Measurements from ENCODE around the gene HDAC3.

HDAC3 gene

DNA sequence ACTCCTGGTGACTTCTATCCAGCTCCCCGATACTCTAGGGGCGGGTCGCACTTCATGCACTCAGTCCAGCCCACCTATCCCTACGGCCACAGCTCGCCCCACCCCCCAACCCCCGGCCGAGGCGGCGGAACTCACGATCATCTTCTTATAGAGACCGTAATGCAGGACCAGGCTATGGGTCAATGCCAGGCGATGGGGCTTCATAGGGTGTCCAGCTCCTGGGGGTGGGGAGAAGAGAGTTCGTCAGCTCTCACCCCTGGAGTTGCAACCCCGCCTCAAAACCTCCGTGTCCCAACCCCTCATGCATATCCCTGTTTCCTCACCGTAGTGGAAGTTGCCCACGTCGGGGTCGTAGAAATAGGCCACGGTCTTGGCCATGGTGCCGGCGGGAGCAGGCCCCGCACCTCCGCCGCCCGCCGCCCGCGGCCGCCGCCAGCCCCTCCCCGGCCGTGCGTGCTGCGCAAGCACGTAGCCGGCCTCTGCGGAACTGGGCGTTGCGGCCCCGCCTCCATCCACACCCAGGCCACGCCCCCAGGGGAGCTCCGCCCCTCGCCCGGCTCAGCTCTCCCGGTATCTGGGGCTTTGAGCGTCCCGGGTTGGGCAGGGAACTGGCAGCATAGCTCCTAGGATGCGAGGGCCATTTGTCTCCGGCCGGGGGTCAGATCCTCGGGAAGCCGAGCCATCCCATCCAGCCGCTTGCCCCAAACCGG, at the start of gene HDAC3, which contains the start of gene RELL2:
HDAC3 (minus strand) TSS at position 437 of the 710 bp plus-strand sequence; CDS start at position 378, 59 bp downstream.
RELL2 (plus strand) TSS at position 585 of the 710 bp plus-strand sequence. CDS start 1,229 bp downstream, outside the sequence.
- DNase-seq (ENCODE audit: low read depth), result peak; percentile 66

DNA sequence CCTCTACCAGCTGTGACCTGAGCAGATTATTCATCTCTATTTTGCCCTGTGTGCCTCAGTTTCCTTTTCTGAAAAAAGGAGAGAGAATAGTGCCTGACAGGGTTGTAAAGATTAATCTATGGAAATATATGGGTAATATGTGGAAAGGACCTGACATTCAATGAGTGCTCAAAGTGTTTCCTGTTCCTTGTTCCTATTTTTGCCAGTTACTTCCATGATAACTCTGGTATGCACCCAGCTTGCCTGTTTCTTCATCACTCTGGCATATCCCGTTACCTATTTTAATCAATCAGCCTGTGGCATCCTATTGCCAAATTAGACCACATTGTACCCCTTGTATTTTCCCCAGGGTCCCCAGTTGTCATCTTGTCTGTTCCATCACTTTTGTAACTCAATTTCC, 48.9 kb upstream of the HDAC3 start:
- no peak for DNase-seq (ENCODE audit: low read depth)

DNA sequence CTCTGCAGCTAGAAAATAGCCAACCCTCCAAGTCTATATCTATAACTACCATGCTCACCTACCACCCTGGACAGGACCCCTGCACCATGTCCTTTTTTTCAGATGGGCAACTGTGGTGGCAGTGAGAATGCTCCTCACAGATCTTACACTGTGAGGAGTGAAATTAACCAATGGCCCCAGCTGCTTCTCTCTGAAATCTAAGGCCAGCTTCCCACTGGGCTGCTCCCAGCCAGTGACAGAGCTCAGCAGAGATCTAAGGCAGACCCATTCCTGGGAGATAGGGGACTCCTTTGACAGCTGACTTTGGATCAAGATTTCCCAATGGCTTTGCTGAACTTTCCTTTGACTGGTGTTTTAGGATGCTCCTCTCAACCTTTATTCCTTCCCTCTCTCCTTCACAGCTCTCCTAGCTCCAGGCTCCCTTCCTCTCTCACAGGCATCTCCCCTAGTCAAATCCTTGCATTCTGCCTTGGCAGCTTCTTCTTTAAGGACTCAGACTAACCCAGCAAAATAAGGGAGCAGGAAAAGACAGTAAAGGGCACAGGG, 47.0 kb upstream of the HDAC3 start:
- no peak for DNase-seq (ENCODE audit: low read depth)

DNA sequence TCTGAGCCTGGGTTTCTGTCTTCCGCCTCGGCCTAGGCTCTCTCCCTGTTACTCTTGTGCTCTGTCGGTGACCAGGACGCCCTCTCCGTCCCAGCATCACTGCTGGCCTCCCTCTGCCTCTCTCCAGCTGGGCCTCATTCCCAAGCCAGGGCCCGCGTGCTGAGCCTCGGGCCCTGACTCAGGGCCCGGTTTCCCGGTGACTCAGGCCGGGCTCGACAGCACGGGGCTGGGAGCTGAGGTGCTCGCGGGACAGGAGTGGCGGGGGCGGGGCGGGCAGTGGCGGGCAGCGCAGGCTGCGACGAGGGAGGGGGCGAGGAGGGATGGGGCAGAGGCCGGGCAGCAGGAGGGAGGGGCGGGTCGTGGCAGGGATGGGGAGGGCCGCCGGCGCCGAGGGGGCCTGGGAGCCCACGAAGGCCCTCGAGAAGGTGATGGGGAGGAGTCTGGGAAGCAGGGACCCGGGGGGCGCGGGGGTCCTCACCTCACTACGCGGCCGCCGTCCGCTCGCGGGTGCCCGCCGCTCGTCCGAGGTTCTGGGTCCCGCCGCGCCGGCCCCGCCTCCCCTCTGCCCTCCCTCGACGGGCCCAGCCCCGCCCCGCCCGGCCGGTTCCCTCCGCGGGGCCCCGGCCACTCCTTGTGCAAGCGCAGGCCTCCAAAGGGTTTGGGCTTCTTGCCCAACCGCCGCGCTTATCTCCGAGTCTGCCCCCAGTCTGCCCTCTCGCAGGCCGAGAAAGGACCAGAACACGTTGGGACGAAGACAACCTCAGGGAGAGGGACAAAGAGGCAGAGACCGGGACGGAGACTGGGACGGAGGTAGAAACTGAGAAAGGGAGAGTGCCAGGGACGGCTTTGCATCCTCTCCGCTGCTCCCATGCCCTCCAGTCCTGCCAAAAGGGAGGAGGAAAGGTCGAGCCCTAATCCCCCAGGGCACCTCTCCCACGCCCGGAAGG, 45.3 kb upstream of the HDAC3 start, which contains the start of gene ARAP3:
ARAP3 (minus strand) TSS at position 536 of the 947 bp plus-strand sequence. CDS start 1,744 bp downstream, outside the sequence.
- peak; percentile 63 for DNase-seq (ENCODE audit: low read depth)

DNA sequence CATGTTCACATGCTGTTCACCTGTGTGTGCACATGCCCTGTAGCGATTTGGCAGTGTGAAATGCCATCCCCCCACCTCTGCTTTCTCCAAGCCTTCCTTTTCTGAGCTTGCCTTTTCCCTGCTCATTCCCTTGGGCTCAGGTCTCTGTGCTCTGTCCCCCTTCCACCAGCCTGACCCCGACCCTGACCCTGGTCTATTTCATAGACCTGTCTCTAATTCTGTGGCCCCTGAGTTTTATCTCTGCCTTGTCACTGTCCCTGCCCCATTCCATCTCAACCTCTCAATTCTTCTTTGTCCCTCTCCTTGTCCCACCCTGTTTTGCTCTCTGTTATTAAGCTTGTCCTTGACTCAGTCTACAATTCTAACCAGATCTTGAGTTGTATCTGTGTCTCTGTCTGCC, 44.6 kb upstream of the HDAC3 start:
- no peak for DNase-seq (ENCODE audit: low read depth)

DNA sequence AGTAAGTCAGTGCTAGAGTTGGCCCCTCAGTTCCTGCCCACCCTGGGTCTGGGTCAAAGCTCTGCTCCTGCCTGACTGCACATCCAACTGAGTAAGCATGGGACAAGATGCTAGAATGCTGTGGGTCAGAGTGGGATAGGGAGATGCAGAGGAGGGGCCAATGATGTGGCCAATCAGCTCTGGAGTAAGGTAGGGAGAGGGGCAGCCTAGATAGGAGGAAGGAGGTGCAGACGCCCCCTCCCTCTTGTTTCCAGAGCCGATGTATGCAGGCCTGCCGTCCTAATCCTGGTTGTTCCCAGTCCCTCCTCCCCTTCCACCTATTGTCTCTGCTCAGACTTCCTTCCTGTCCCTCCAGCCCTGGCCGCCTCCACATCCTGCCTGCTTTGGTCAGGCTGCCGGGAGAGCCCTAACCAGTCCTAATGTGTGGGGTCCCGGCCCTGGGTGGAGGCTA, 44.1 kb upstream of the HDAC3 start:
- no peak for DNase-seq (ENCODE audit: low read depth)

DNA sequence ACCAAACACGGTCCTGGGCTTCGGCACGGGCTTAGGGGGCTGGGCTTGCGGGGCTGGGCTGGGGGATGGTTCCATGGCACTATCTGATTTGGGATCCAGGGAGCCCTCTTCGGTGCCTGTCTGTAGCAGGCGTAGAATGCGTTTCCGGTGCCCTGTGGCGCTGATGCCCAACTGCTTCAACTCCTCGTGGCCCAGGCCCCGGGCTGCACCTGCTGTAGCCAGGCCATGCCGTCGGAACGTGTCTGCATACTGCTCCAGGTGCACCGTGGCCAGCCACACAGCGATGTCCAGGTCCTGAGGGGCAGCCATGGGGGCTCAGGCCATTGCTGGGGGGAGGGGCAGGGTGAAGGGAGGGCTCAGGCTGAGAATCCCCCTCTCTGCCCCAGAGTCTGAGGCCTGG, 43.5 kb upstream of the HDAC3 start:
- DNase-seq (ENCODE audit: low read depth), result no peak

DNA sequence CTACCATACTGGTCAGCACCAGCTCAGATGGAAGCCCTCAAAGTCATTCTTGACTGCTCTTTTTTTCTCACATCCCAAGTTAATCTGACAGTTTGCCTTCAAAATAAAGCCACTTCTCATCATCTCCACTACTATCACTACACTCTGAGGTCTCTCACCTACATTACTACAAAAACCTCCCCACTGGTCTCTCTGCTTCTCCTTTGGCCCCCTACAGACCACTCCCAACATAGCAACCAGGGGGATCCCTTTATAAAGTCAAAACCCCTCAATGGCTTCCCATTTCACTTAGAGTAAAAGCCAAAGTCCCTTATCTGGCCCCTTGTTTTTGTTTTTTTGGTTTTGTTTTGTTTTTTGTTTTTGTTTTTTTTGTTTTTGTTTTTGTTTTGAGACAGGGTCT, 40.8 kb upstream of the HDAC3 start:
- DNase-seq (ENCODE audit: low read depth), result no peak

DNA sequence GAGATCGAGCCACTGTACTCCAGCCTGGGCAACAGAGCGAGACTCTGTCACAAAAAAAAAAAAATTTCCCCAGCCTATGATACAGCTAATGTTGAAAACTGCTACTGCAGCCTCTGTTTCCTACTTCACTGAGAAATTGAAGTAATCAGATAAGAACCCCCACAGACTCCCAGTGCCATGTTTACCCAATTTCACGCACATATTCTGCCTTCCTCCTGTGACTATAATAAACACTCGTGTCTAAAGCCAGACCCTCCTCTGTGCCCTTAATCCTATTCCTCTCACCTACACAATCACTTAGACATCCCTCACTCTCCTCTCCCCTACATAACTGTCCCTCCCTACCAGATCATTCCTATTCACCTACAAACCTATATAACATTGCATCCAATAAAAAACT, 39.0 kb upstream of the HDAC3 start:
- no peak for DNase-seq (ENCODE audit: low read depth)

DNA sequence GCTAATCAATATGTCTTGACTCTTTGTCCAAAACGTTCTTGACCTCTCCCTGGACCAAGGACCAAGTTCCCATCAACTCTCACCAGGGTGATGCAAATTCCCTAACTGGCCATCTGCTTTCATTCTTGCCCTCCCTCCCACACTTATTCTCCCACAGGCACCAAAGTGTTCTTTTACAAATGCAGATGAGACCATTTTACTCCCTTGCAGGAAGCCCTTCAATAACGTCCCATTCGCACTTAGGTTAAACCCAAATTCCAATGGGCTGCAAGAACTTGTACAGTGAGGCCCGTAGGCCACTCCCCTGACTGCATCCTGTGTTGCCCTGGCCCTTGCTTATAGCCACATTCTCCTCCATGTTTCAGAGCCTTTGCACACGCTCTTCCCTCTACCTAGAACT, 38.1 kb upstream of the HDAC3 start:
- no peak for DNase-seq (ENCODE audit: low read depth)

DNA sequence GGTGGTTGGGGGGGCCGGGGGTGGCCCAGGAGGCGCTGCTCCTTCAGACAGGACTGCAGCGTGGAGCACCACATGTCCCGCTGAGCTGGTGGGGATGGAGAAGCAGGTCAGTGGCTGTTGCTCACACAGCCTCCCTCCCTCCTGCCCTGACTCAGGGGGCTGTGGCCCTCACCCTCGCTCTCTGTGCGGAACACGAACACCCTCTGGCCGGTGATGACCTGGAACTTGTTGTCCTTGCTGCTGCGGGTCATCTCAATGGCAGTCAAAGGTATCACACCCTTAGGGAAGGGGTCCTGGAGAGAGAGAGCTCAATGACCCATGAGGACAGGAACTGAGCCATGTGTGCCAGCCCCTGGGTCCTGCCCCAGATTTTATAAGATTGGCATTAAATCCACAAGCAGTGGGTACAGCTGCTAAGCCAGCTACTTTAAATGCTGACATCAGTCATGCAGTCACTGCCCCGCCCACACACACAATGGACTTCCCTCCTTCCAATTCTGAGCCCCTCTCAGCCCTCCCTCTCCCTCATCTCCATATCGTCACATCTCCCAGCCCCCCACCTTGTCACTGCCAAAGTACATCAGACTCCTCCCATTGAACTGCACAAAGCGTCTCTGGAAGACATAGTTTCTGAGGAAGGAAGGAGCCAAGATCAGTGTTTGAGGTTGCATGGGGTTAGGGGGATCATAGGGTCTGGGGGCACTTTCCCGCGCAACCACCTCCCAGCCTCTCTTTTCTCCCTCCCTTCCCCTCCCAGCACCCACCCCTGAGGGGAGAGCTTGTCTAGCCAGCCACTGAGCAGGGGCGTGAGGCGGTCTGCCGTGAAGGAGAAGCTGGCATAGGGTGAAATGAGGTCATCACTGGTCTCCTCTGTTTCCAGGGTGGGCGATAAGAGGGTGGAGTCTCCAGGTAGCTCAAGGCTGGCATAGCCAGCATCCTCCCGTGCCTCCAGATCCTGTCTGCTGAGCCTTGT, 36.5 kb upstream of the HDAC3 start:
- DNase-seq (ENCODE audit: low read depth), result no peak

DNA sequence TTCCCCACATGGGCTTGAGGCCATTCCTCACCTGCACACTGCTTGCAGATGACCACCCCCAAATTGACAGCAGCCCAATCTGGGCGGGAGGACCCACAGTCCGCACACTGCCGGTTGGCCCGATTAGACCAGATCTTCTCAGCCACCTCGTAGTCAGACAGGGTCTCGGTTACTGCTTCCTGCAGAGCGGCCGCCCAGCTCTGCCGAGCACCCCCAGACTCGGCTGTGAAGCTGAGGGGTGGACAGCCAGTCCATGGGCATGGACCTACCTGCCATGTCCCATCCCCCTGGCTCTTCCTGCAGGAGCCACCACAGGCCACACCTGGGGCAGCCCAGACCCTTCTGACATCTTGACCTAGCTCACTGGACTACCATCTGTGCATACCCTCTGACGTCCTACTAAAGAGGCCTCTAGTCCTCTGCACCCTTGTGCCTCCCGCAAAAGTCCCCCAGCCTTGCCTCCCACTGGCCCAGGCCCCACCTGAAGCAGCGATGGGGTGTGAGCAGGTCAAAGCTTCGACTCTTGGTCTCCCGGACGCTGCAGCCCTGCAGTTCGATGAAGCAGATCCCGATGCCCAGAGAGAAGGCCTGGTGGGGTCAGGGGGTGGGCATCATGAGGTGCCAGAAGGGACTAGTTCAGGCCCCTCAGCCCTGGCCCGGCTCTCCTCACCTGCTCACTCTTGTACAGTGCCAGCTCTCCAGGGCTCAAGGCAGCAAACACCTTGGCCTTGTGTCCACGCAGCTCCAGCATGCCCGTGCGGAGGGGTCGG, 35.6 kb upstream of the HDAC3 start:
- DNase-seq (ENCODE audit: low read depth), result no peak

DNA sequence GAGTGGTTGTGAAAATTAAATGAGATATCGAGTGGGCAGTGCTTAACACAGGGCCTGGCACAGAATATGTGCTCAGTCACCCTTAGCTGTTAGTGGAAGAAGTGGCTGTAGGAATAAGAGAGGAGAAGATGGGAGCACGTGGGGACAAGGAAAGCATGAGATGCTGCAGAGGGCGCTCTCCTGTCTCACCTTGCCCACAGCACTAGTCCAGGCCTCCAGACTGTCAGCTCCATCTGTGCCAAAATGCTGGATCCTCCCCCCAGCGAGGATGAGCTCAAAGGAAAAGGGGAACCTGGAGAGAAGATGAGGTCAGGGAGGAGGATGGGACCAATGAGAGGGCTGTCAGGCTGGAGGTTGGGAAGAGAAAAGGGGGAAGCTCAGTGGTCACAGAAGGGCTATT, 32.9 kb upstream of the HDAC3 start:
- DNase-seq (ENCODE audit: low read depth), result no peak

DNA sequence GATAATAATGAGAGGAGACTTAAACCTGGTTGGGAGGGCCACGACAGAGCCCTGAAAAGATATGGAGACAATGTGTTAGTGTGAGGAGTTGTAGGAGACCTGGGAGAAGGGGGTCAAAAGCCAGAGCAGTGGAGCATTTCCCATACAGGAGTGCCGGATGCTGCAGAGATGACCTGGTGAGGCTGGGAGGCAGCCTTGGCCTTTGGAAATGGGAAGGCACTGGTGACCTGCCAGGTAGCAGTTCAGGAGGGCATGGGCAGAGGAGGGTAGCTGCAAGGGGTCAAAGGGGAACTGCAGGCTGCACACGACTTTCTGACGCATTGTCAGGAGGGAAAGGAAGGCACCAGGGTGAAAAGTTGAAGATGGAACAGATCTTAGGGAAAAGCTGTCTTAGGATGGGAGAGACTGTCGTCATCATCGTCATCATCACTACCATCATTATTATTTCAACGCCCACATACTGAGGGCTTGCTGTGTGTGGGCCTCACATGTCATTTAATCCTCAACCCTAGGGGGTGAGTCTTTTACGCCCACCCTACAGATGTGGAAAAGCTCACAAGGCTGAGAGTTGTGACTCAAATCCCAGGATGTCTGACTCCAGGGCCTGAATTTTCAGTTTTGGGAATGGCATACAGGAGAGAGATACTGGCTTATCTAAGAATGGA, 32.1 kb upstream of the HDAC3 start:
- no peak for DNase-seq (ENCODE audit: low read depth)

DNA sequence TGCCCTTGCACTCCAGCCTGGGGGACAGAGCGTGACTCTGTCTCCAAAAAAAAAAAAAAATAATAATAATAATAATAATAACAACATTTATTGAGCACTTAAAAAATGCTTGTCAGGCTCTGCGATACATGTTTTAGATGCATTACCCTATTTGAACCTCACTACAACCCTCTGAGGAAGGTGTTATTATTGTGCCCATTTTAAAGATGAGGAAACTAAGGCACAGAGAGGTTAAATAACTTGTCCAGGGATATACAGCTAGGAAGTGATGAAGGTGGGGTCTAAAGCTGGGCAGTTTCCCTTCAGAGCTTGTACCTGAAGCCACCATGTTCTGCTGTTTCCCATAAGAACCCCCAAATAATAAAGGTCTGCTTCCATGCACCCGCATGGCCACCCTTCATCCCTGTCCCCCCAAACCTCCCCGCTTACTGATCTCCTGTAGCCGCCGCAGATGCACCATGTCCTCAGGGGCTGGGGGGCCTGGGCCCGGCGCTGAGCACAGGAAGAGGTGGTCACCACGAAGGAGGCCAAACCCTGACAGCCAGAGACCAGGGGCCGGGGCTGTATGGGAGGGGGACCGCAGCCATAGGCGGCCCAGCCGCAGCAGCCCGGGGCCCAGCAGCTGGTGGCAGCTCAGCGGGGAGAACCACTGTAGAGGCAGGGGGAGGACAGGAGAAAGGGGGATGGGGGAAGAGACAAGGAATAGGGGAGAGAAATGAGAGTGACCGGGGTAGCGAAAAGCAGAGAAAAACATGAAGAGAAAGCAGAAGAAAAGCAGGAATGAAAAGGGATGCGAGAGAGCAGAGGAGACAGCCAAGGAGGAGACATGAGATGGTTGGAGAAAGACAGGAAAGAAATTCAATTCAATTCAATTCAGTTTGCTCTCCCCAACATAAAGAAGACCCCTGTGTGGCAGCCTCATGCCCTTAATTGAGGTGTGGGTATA, 29.6 kb upstream of the HDAC3 start:
- no peak for DNase-seq (ENCODE audit: low read depth)

DNA sequence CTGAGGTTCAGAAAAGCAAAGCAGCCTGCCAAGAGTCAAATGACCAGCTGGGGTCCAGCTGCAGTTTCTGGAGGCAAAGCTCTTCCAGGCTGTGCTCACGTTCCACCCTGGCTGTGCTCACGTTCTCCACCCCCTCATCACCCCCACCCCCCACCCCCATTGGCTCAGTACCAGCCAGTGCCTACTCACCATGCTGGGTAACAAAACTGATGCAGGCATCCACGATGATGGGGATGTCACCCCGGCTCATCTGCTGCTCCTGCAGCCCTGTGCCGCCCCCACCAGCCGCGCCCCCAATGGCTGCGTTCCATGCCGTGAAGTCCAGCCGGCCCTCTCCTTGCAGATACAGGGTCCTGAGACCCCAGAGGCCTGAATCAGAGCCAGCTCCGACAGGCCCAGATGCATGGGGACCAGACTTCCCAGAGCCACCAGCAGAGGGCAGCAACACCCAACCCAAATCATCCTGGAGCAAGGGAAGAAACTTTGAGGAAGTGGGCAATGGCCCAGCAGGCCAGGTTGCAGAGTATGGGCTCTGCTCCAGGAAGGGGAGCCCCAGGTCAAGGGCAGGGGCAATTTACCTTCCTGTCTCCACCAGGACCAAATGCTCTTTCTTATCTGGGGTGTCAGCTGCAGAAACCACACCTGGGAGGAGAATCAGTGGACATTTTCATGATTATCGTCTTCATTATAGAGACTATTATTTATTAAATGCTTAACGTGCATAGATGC, 28.2 kb upstream of the HDAC3 start:
- DNase-seq (ENCODE audit: low read depth), result no peak

DNA sequence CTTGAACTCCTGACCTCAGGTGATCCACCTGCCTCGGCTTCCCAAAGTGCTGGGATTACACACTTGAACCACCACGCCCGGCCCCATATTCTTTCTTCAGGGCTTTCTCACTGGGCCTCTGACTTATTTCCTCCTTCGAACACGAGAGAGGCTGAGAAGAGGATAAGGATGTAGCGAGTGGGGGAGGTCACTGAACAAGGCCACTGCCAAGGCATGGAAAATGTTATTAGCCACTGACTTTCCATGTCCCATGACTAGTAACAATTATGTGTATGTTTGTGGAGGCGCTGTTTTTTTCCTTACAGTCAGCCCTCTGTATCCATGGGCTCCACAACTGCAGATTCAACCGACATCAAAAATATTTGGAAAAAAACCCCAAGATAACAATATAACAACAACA, 26.9 kb upstream of the HDAC3 start:
- no peak for DNase-seq (ENCODE audit: low read depth)

DNA sequence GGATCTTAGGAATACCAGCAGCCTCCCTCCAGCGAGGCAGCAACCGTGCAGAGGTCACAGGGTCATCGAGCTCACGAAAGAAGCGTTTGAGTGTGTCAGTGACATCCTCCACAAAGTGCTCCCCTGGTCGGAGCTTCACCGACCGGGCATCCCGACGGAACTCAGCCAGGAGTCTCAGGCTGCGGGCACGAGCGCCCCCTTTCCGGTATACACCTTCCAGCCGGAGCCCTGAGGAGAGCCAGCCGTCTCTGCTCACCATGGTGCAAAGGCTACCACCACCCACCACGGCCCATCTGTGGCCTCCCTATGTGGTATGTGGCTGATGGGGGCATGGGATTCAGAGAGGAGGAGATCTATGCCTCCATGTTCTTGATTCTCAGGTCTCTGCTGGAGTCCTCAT, 25.4 kb upstream of the HDAC3 start:
- no peak for DNase-seq (ENCODE audit: low read depth)
